Kidney epithelial cell (primary cell): ENCODE measurements around the gene TBXAS1. TPM values are rescaled to one million over a fixed set of nuclear protein-coding genes. Genes with fewer than 3 reads are reported as not detected.

Experiments used
- DNase-seq: peaks from one replicate; pipeline ENCODE4 v3.0.0-alpha.2; 2010; ENCODE audit warnings: low read depth
- H3K27me3 ChIP-seq: 2 replicates; pipeline ENCODE4 v1.6.0; 2011; ENCODE audit warnings: low read length; ENCODE audit not compliant: control insufficient read depth, insufficient read depth
- H3K36me3 ChIP-seq: 2 replicates; pipeline ENCODE4 v1.5.1; 2011; ENCODE audit warnings: low read length; ENCODE audit not compliant: control insufficient read depth, insufficient read depth
- H3K4me3 ChIP-seq: 2 replicates; pipeline ENCODE4 v1.5.1; 2011; ENCODE audit warnings: low read depth, mild to moderate bottlenecking, control low read depth, low read length
- CTCF ChIP-seq: IDR thresholded peaks from 2 replicates; pipeline ENCODE4 v1.5.1; 2011; ENCODE audit warnings: mild to moderate bottlenecking, moderate library complexity, low read length, control low read depth, inconsistent platforms; ENCODE audit not compliant: insufficient read depth, poor library complexity, severe bottlenecking
- total RNA-seq: library from RNA; depleted of rRNA; stranded (reverse); fragments of >200 nt; gene quantifications from 2 replicates; pipeline ENCODE4 v1.2.3, GENCODE V29; 2015

Gene TBXAS1
- total RNA-seq, 1 donor from 2014 or later, result 7.8 TPM

GRCh38 chr7:139943401-139943800 is 114.3 kb downstream of the TBXAS1 start:
- no peak for TF ChIP-seq CTCF
- H3K4me3 ChIP-seq, result no peak overlapping the region
- DNase-seq, result no peak
- no peaks in the 10 kb centered on the region for H3K27me3 ChIP-seq
- no peaks in the 10 kb centered on the region for H3K36me3 ChIP-seq

- no peak for TF ChIP-seq CTCF
- Histone ChIP-seq H3K36me3 (no peaks in the 10 kb centered on the region), H3K27me3 (no peaks in the 10 kb centered on the region), H3K4me3 (no peak overlapping the region)
- no peak for DNase-seq
These were observed 115.2 kb downstream of the TBXAS1 start for GRCh38 chr7:139944248-139944647.

GRCh38 chr7:139946533-139946932 is 117.5 kb downstream of the TBXAS1 start:
- H3K27me3 ChIP-seq, result no peaks in the 10 kb centered on the region
- TF ChIP-seq CTCF, result no peak
- H3K4me3 ChIP-seq, result no peak overlapping the region
- no peak for DNase-seq
- H3K36me3 ChIP-seq, result no peaks in the 10 kb centered on the region

GRCh38 chr7:139947021-139947420 is 118.0 kb downstream of the TBXAS1 start:
- Histone ChIP-seq H3K36me3 (no peaks in the 10 kb centered on the region), H3K4me3 (no peak overlapping the region), H3K27me3 (no peaks in the 10 kb centered on the region)
- DNase-seq, result no peak
- no peak for TF ChIP-seq CTCF

GRCh38 chr7:139948167-139948566 is 119.1 kb downstream of the TBXAS1 start:
- no peak for DNase-seq
- TF ChIP-seq CTCF, result no peak
- no peaks in the 10 kb centered on the region for H3K27me3 ChIP-seq
- no peaks in the 10 kb centered on the region for H3K36me3 ChIP-seq
- H3K4me3 ChIP-seq, result no peak overlapping the region

GRCh38 chr7:139948587-139949335 is 119.7 kb downstream of the TBXAS1 start:
- Histone ChIP-seq H3K27me3 (no peaks in the 10 kb centered on the region), H3K36me3 (no peaks in the 10 kb centered on the region), H3K4me3 (no peak overlapping the region)
- no peak for DNase-seq
- no peak for TF ChIP-seq CTCF
